Mesenchymal stem cell (in vitro differentiated cells and primary cell): Measurements from ENCODE around the gene ACVR1.

Source experiments
- DNase-seq: peaks from one replicate; pipeline ENCODE4 v3.0.0-alpha.2; 2013
- H2AFZ ChIP-seq: one replicate; pipeline ENCODE4 v1.6.1; 2013; ENCODE audit warnings: low read depth, mild to moderate bottlenecking, control low read depth, inconsistent platforms, low read length, moderate library complexity
- H2AK5ac ChIP-seq: 2 replicates; pipeline ENCODE4 v1.6.1; 2013; ENCODE audit warnings: low read length, moderate library complexity, mild to moderate bottlenecking, inconsistent platforms; ENCODE audit not compliant: severe bottlenecking
- H2BK120ac ChIP-seq: one replicate; pipeline ENCODE4 v1.6.1; 2013; ENCODE audit warnings: low read depth, mild to moderate bottlenecking, inconsistent platforms, low read length, moderate library complexity
- H2BK12ac ChIP-seq, 2 experiments: one replicate each; pipeline ENCODE4 v1.6.1; 2013; ENCODE audit warnings: inconsistent platforms in 2 of 2, low read length in 2 of 2, mild to moderate bottlenecking in 2 of 2, moderate library complexity in 2 of 2, control low read depth in 1 of 2
- H2BK15ac ChIP-seq: one replicate; pipeline ENCODE4 v1.6.1; 2013; ENCODE audit warnings: mild to moderate bottlenecking, low read depth, inconsistent platforms; ENCODE audit not compliant: poor library complexity, severe bottlenecking
- H2BK5ac ChIP-seq: 2 replicates; pipeline ENCODE4 v1.6.1; 2013; ENCODE audit warnings: low read depth, mild to moderate bottlenecking, low read length, control low read depth, inconsistent platforms; ENCODE audit not compliant: poor library complexity, severe bottlenecking
- H3K14ac ChIP-seq, 2 experiments: one replicate each; pipeline ENCODE4 v1.6.1; 2013; ENCODE audit warnings: inconsistent platforms in 2 of 2, low read length in 2 of 2, control low read depth in 1 of 2, mild to moderate bottlenecking in 1 of 2, moderate library complexity in 1 of 2
- H3K18ac ChIP-seq, 2 experiments: one replicate each; pipeline ENCODE4 v1.6.1; 2013; ENCODE audit warnings: inconsistent platforms in 2 of 2, low read length in 2 of 2, control low read depth in 1 of 2, low read depth in 1 of 2, mild to moderate bottlenecking in 1 of 2
- H3K23ac ChIP-seq, 2 experiments: one replicate each; pipeline ENCODE4 v1.6.1; 2013; ENCODE audit warnings: inconsistent platforms in 2 of 2, low read length in 2 of 2, mild to moderate bottlenecking in 2 of 2, moderate library complexity in 2 of 2, control low read depth in 1 of 2
- H3K27ac ChIP-seq: 2 replicates; pipeline ENCODE4 v1.5.1; 2013; ENCODE audit warnings: mild to moderate bottlenecking, moderate library complexity, low read length, control low read depth, inconsistent platforms; ENCODE audit not compliant: poor library complexity, severe bottlenecking
- H3K27me3 ChIP-seq, 2 experiments: 2 replicates each; pipeline versions ENCODE4 v1.6.1 to v1.7.0; 2013; ENCODE audit warnings: low read length in 2 of 2, mild to moderate bottlenecking in 2 of 2, moderate library complexity in 2 of 2, control low read depth in 1 of 2, inconsistent platforms in 1 of 2; ENCODE audit not compliant: control insufficient read depth in 1 of 2, insufficient read depth in 1 of 2
- H3K36me3 ChIP-seq, 2 experiments: 2 replicates each; pipeline versions ENCODE4 v1.6.1 to v1.7.0; 2013; ENCODE audit warnings: low read length in 2 of 2, control low read depth in 1 of 2, inconsistent platforms in 1 of 2, low read depth in 1 of 2, mild to moderate bottlenecking in 1 of 2; ENCODE audit not compliant: insufficient read depth in 2 of 2, control insufficient read depth in 1 of 2
- H3K4ac ChIP-seq, 2 experiments: one replicate each; pipeline ENCODE4 v1.6.1; 2013; ENCODE audit warnings: inconsistent platforms in 2 of 2, low read length in 2 of 2, mild to moderate bottlenecking in 2 of 2, moderate library complexity in 2 of 2, control low read depth in 1 of 2, low read depth in 1 of 2
- H3K4me1 ChIP-seq: 2 replicates; pipeline ENCODE4 v1.6.1; 2013; ENCODE audit warnings: low read depth, low read length, control low read depth; ENCODE audit not compliant: control insufficient read depth, insufficient read depth
- H3K4me2 ChIP-seq: 2 replicates; pipeline ENCODE4 v1.6.1; 2013; ENCODE audit warnings: low read length, mild to moderate bottlenecking, inconsistent platforms; ENCODE audit not compliant: poor library complexity, severe bottlenecking
- H3K4me3 ChIP-seq, 2 experiments: 2 replicates each; pipeline versions ENCODE4 v1.5.1 to v1.7.0; 2013; ENCODE audit warnings: low read length in 2 of 2, mild to moderate bottlenecking in 2 of 2, control low read depth in 1 of 2, low read depth in 1 of 2; ENCODE audit not compliant: insufficient read depth in 1 of 2
- H3K79me1 ChIP-seq: replicated peaks from 2 replicates; pipeline ENCODE4 v1.6.1; 2013; ENCODE audit warnings: mild to moderate bottlenecking, control low read depth, low read length, inconsistent platforms; ENCODE audit not compliant: poor library complexity, severe bottlenecking
- H3K9ac ChIP-seq: 2 replicates; pipeline ENCODE4 v1.7.0; 2013; ENCODE audit warnings: mild to moderate bottlenecking, low read length, moderate library complexity
- H3K9me3 ChIP-seq: 2 replicates; pipeline ENCODE4 v1.7.0; 2013; ENCODE audit warnings: mild to moderate bottlenecking, low read length; ENCODE audit not compliant: control insufficient read depth
- H4K8ac ChIP-seq: one replicate; pipeline ENCODE4 v1.6.1; 2013; ENCODE audit warnings: inconsistent platforms, mild to moderate bottlenecking, low read length, moderate library complexity
- H4K91ac ChIP-seq: one replicate; pipeline ENCODE4 v1.6.1; 2013; ENCODE audit warnings: mild to moderate bottlenecking, low read length, inconsistent platforms
- WGBS: methylation state at CpG from one replicate; pipeline ENCODE4 v1.1.7; 2013; ENCODE audit warnings: mixed read lengths; 5-methylcytosine and 5-hydroxymethylcytosine counted together

Gene ACVR1

GRCh38 chr2:157744571-157745076, 131.5 kb downstream of the ACVR1 start:
- Histone ChIP-seq H3K4me1 (peaks cover 5% of the 10 kb centered on the region), H3K4me3 (no peak overlapping the region), H3K9me3 (no peaks in the 10 kb centered on the region), H3K36me3 (peaks cover 18 to 24% of the 10 kb centered on the region in 2 experiments), H3K27me3 (no peaks in the 10 kb centered on the region), H3K9ac (no peak overlapping the region), H3K18ac (no peak overlapping the region), H3K4me2 (no peak overlapping the region), H3K27ac (no peak overlapping the region), H2BK5ac (no peak overlapping the region), H4K91ac (no peak overlapping the region), H3K79me1 (peaks cover 22% of the 10 kb centered on the region), H2BK12ac (no peak overlapping the region), H2AK5ac (peak overlapping the region; percentile 17), H3K14ac (no peak overlapping the region), H4K8ac (no peak overlapping the region), H3K4ac (no peak overlapping the region), H2BK15ac (no peak overlapping the region), H2BK120ac (no peak overlapping the region), H2AFZ (no peak overlapping the region), H3K23ac (no peak overlapping the region)
- 97% methylated on average over 5 of the region's 6 CpGs for WGBS
- no peak for DNase-seq

GRCh38 chr2:157743051-157743450, 133.1 kb downstream of the ACVR1 start:
- no peak overlapping the region for H2AK5ac ChIP-seq
- H2AFZ ChIP-seq = no peak overlapping the region
- WGBS = 100% methylated on average over 2 of the region's 2 CpGs
- no peak overlapping the region for H2BK12ac ChIP-seq
- H3K4me1 ChIP-seq = peaks cover 3% of the 10 kb centered on the region
- no peak overlapping the region for H4K91ac ChIP-seq
- H3K9ac ChIP-seq = no peak overlapping the region
- H3K27ac ChIP-seq = no peak overlapping the region
- no peak overlapping the region for H3K4me2 ChIP-seq
- H2BK15ac ChIP-seq = no peak overlapping the region
- no peak overlapping the region for H3K14ac ChIP-seq
- H3K36me3 ChIP-seq = peaks cover 16 to 38% of the 10 kb centered on the region in 2 experiments
- H3K23ac ChIP-seq = no peak overlapping the region
- H4K8ac ChIP-seq = no peak overlapping the region
- no peak overlapping the region for H2BK5ac ChIP-seq
- DNase-seq = no peak
- peaks cover 22% of the 10 kb centered on the region for H3K79me1 ChIP-seq
- H3K4ac ChIP-seq = no peak overlapping the region
- no peaks in the 10 kb centered on the region for H3K9me3 ChIP-seq
- H3K27me3 ChIP-seq = no peaks in the 10 kb centered on the region
- no peak overlapping the region for H2BK120ac ChIP-seq
- no peak overlapping the region for H3K18ac ChIP-seq
- H3K4me3 ChIP-seq = no peak overlapping the region

GRCh38 chr2:157741819-157742484, 134.2 kb downstream of the ACVR1 start:
- Histone ChIP-seq H3K4me1 (peaks cover 5% of the 10 kb centered on the region), H3K79me1 (peaks cover 22% of the 10 kb centered on the region), H2BK120ac (no peak overlapping the region), H4K8ac (no peak overlapping the region), H3K27ac (no peak overlapping the region), H2BK5ac (no peak overlapping the region), H3K4ac (no peak overlapping the region), H2AK5ac (no peak overlapping the region), H3K27me3 (no peaks in the 10 kb centered on the region), H2AFZ (no peak overlapping the region), H3K36me3 (peaks cover 21 to 49% of the 10 kb centered on the region in 2 experiments), H3K9me3 (no peaks in the 10 kb centered on the region), H3K9ac (no peak overlapping the region), H3K4me2 (no peak overlapping the region), H2BK15ac (no peak overlapping the region), H4K91ac (no peak overlapping the region), H3K18ac (no peak overlapping the region), H3K23ac (no peak overlapping the region), H2BK12ac (no peak overlapping the region), H3K14ac (no peak overlapping the region), H3K4me3 (no peak overlapping the region)
- DNase-seq = no peak
- WGBS = 97% methylated on average over 9 of the region's 14 CpGs

DNA sequence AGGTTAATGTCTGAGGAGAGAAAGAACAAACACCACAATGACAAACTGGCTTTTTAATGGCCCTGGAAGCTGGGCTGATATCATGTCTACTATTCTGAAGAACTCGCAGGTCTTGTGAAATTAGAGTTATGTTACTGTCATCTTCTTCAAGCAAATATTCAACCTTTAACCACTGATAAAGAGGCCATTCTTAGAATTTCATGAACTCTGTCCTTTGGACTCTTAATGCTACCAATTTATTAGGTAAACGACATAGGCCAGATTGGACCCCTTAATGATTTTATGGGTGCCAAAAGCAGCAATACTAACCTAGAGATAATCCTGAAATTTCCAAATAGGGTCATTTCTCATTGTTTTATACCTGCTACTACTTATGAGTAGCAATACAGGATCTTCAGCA, 138.5 kb downstream of the ACVR1 start:
- Histone ChIP-seq H4K91ac (no peak overlapping the region), H2AK5ac (no peak overlapping the region), H3K4me2 (no peak overlapping the region), H3K27ac (no peak overlapping the region), H2BK15ac (no peak overlapping the region), H2BK120ac (no peak overlapping the region), H3K9ac (no peak overlapping the region), H3K4me3 (no peak overlapping the region), H3K23ac (no peak overlapping the region), H3K9me3 (no peaks in the 10 kb centered on the region), H2BK5ac (no peak overlapping the region), H3K14ac (no peak overlapping the region), H3K4ac (no peak overlapping the region), H4K8ac (no peak overlapping the region), H3K4me1 (peaks cover 3% of the 10 kb centered on the region), H2AFZ (no peak overlapping the region), H3K18ac (no peak overlapping the region), H2BK12ac (no peak overlapping the region), H3K79me1 (peaks cover 18% of the 10 kb centered on the region), H3K36me3 (peaks cover 22 to 72% of the 10 kb centered on the region in 2 experiments), H3K27me3 (no peaks in the 10 kb centered on the region)
- no peak for DNase-seq
- whole genome bisulfite sequencing = 100% methylated on average over 2 of the region's 2 CpGs
